Tongue (tissue), 2 donors: Measurements from ENCODE around the gene PRAMEF13. TPM values are rescaled to one million over a fixed set of nuclear protein-coding genes. Genes with fewer than 3 reads are reported as not detected.
"Not testable (repeated sequence)": the region's sequence is repeated elsewhere in the genome, so short reads cannot be mapped to it uniquely, and the experiment has no call there.

Experiments
- DNase-seq: peaks from one replicate; pipeline ENCODE4 v3.0.0-alpha.2; 2015
- total RNA-seq: library from RNA; depleted of rRNA; stranded (reverse); fragments of >200 nt; gene quantifications from one replicate; pipeline ENCODE4 v1.2.3, GENCODE V29; 2014

PRAMEF13 gene
- total RNA-seq, 1 donor from 2014 or later: not detected

- DNase-seq: not testable (repeated sequence)
Observed at GRCh38 chr1:13171548-13171947, 29.7 kb downstream of the PRAMEF13 start, which contains the start of gene PRAMEF9. Gene PRAMEF9, plus strand, starts transcription at chr1:13171848. Its CDS starts 3,433 bp downstream, at chr1:13175281.

DNA sequence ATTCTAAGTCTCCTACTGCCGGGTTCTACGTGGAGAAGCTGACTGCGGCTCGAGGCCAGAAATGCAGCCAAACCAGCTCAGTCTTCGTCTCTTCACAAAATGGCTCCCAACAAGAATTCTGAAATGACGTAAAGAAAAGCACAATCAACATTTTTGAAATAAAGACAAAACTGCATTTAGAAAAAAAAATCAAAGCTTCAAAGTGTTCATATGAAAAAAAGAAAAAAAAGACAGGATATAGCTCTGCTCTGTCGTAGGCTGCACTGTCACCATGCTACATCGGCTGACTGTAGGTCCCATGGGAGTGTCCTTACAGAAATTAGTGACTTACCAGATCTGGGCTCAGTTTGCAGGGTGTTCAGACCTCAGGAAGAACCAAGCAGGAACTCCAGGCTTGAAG is 35.7 kb downstream of the PRAMEF13 start, which contains the start of gene HNRNPCL4:
Gene HNRNPCL4 (minus strand): TSS at position 101 of the 400 bp plus-strand sequence. CDS start 164 bp downstream, outside the sequence.
- not testable (repeated sequence) for DNase-seq

DNA sequence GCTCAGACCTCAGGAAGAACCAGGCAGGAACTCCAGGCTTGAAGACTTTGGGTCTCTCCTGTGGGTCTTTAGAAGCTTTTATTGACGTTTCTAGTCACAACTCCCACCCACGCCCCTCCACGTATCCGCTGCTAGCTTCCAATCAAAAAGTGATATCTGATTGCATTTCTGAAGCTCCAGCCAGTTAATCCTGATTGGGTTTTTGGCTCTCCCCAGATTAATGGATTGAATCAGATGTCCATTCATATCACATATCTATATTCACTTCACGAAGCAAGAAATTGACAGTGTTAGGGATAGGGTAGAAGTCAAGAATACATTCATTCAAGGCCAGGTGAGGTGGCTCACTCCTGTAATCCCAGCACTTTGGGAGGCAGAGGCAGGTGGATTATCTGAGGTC is 45.3 kb downstream of the PRAMEF13 start, which contains the start of gene PRAMEF26:
Gene PRAMEF26 (minus strand): TSS at position 101 of the 400 bp plus-strand sequence. CDS start 2,914 bp downstream, outside the sequence.
- DNase-seq: not testable (repeated sequence)

Other genes with a start within 250 kb of the PRAMEF13 start
- not detected for gene PRAMEF27, start 144.8 kb downstream of the PRAMEF13 start, total RNA-seq
- gene HNRNPCL3, start 140.6 kb downstream of the PRAMEF13 start, total RNA-seq: not detected
- not detected for gene PRAMEF25, start 130.6 kb downstream of the PRAMEF13 start, total RNA-seq
- gene HNRNPCL2, start 84.6 kb downstream of the PRAMEF13 start, total RNA-seq: not detected
- not detected for gene PRAMEF26, start 45.4 kb downstream of the PRAMEF13 start, total RNA-seq
- gene HNRNPCL4, start 35.8 kb downstream of the PRAMEF13 start, total RNA-seq: not detected
- not detected for gene PRAMEF9, start 29.6 kb downstream of the PRAMEF13 start, total RNA-seq
- not detected for gene PRAMEF18, start 24.7 kb upstream of the PRAMEF13 start, total RNA-seq
- not detected for gene PRAMEF5, start 52.8 kb upstream of the PRAMEF13 start, total RNA-seq
- gene PRAMEF8, start 83.7 kb upstream of the PRAMEF13 start, total RNA-seq: not detected
- not detected for gene PRAMEF33, start 102.1 kb upstream of the PRAMEF13 start, total RNA-seq
- gene PRAMEF15, start 114.2 kb upstream of the PRAMEF13 start, total RNA-seq: not detected
- not detected for gene PRAMEF14, start 145.7 kb upstream of the PRAMEF13 start, total RNA-seq
- gene PRAMEF19, start 170.5 kb upstream of the PRAMEF13 start, total RNA-seq: not detected
- not detected for gene PRAMEF17, start 188.2 kb upstream of the PRAMEF13 start, total RNA-seq
- gene PRAMEF20, start 209.0 kb upstream of the PRAMEF13 start, total RNA-seq: not detected